NT2/D1 (cell line): ENCODE measurements around the gene FBXL4.

ENCODE experiments used
- SUZ12 ChIP-seq: IDR thresholded peaks from 2 replicates; pipeline ENCODE4 v1.6.1; 2011; ENCODE audit not compliant: insufficient read length, insufficient read depth; ENCODE audit errors: extremely low read depth
- YY1 ChIP-seq: IDR thresholded peaks from 2 replicates; pipeline ENCODE4 v1.6.1; 2011; ENCODE audit not compliant: insufficient read length, insufficient read depth

- TF ChIP-seq SUZ12 (no peak), YY1 (no peak)
Observed at GRCh38 chr6:98974309-98974708, 26.6 kb upstream of the FBXL4 start.
